DND-41 (cell line): ENCODE data around the gene TERB1.

Experiments
- ATAC-seq: fragments of 200-7000 bp; cut with Tn5 transposase; 3 replicates; pipeline ENCODE4 v1.9.1; 2021; ENCODE audit warnings: low read depth; ENCODE audit not compliant: insufficient read depth
- DNase-seq: peaks from one replicate; pipeline ENCODE4 v3.0.0-alpha.2; 2020
- H2AFZ ChIP-seq: 2 replicates; pipeline ENCODE4 v1.6.0; 2012; ENCODE audit warnings: low read depth, low read length
- H3K27ac ChIP-seq: 2 replicates; pipeline ENCODE4 v1.5.1; 2012; ENCODE audit warnings: low read length, inconsistent platforms
- H3K27me3 ChIP-seq: fragments of 200-600 bp; sonication (generic); 2 replicates; pipeline ENCODE4 v1.6.0; 2012; ENCODE audit warnings: low read length, mild to moderate bottlenecking, inconsistent platforms; ENCODE audit not compliant: insufficient read depth, poor library complexity
- H3K36me3 ChIP-seq: 2 replicates; pipeline ENCODE4 v1.5.1; 2012; ENCODE audit warnings: low read length, inconsistent platforms; ENCODE audit not compliant: insufficient read depth
- H3K4me1 ChIP-seq: 2 replicates; pipeline ENCODE4 v1.5.1; 2012; ENCODE audit warnings: mild to moderate bottlenecking, low read length; ENCODE audit not compliant: insufficient read depth
- H3K4me2 ChIP-seq: 2 replicates; pipeline ENCODE4 v1.6.0; 2012; ENCODE audit warnings: mild to moderate bottlenecking, moderate library complexity, low read length, inconsistent platforms; ENCODE audit not compliant: insufficient read depth
- H3K4me3 ChIP-seq, 2 experiments: fragments of 200-600 bp in 1 of 2; shearing (Covaris generic) in 1 of 2; 2 replicates each; pipeline ENCODE4 v1.5.1; 2012 to 2016; ENCODE audit warnings: inconsistent platforms in 2 of 2, low read length in 2 of 2, mild to moderate bottlenecking in 2 of 2, low read depth in 1 of 2, moderate library complexity in 1 of 2
- H3K79me2 ChIP-seq: 2 replicates; pipeline ENCODE4 v1.6.0; 2012; ENCODE audit warnings: low read length, inconsistent platforms; ENCODE audit not compliant: insufficient read depth
- H3K9ac ChIP-seq: 2 replicates; pipeline ENCODE4 v1.6.0; 2012; ENCODE audit warnings: low read depth, mild to moderate bottlenecking, inconsistent platforms, low read length, moderate library complexity
- H3K9me3 ChIP-seq: 2 replicates; pipeline ENCODE4 v1.5.1; 2012; ENCODE audit warnings: low read length, moderate library complexity, mild to moderate bottlenecking, inconsistent platforms; ENCODE audit not compliant: insufficient read depth, severe bottlenecking
- H4K20me1 ChIP-seq: 2 replicates; pipeline ENCODE4 v1.6.0; 2012; ENCODE audit warnings: low read length; ENCODE audit not compliant: insufficient read depth
- EZH2 ChIP-seq: IDR thresholded peaks from 3 replicates; pipeline ENCODE4 v1.6.1; 2012; ENCODE audit warnings: borderline replicate concordance, low read depth, mild to moderate bottlenecking, moderate library complexity, low read length, inconsistent platforms; ENCODE audit not compliant: severe bottlenecking
- TF ChIP-seq, protein P1 (sequence below): IDR thresholded peaks from 2 replicates; pipeline ENCODE4 v1.5.1; 2012; ENCODE audit warnings: borderline replicate concordance, low read length, moderate library complexity, mild to moderate bottlenecking; ENCODE audit not compliant: poor library complexity, severe bottlenecking; ENCODE audit errors: extremely low read depth

The TERB1 gene

DNA sequence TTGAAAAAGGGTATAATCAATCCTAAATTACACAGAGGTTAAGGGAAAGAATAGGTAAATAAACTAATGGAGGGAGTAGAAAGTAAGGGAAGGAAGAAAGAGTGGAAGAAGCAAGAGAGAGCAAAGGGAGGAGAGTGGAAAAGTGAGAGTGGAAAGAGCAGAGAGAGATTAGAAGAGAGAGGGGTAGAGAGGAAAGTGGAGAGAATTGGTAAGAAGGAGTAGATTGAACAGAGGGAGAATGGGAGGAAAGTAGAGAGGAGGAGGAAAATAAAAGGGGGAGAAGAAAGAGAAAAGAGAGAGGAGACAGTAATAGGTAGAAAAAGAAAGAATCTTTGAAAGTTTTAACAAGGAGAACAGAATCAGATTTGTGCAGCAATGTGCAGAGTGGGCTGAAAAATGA is 24.9 kb downstream of the TERB1 start:
- TF ChIP-seq, protein P1, sequence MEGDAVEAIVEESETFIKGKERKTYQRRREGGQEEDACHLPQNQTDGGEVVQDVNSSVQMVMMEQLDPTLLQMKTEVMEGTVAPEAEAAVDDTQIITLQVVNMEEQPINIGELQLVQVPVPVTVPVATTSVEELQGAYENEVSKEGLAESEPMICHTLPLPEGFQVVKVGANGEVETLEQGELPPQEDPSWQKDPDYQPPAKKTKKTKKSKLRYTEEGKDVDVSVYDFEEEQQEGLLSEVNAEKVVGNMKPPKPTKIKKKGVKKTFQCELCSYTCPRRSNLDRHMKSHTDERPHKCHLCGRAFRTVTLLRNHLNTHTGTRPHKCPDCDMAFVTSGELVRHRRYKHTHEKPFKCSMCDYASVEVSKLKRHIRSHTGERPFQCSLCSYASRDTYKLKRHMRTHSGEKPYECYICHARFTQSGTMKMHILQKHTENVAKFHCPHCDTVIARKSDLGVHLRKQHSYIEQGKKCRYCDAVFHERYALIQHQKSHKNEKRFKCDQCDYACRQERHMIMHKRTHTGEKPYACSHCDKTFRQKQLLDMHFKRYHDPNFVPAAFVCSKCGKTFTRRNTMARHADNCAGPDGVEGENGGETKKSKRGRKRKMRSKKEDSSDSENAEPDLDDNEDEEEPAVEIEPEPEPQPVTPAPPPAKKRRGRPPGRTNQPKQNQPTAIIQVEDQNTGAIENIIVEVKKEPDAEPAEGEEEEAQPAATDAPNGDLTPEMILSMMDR, result no peak
- TF ChIP-seq EZH2, result no peak

DNA sequence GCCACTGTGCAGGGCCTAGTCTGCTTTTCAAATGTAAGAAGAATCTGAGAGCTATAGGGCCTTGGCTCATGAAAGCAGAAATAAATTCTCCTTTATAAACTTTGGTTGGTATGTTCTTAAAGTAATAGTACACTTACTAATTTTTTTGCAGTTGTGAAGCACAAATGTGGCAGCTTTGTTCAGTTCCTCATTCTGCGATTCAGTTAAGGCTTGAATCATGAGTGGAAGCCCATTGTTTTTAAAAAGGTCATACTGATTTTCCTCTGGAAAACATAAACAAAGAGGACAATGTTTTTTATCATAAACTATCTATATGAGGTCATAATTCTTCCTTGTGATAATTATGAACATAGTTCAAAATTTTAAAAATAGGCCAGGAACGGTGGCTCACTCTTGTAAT is 26.4 kb downstream of the TERB1 start:
- H3K9ac ChIP-seq, result no peak overlapping the region
- H3K4me2 ChIP-seq, result no peak overlapping the region
- no peak overlapping the region for H2AFZ ChIP-seq
- H3K4me1 ChIP-seq, result no peaks in the 10 kb centered on the region
- no peak overlapping the region for H3K27ac ChIP-seq
- ATAC-seq (no peak), DNase-seq (no peak)
- H3K79me2 ChIP-seq, result no peaks in the 10 kb centered on the region
- H3K4me3 ChIP-seq, result no peak overlapping the region
- H3K9me3 ChIP-seq, result no peaks in the 10 kb centered on the region
- no peaks in the 10 kb centered on the region for H3K36me3 ChIP-seq
- TF ChIP-seq, protein P1, result no peak
- no peak for TF ChIP-seq EZH2
- no peaks in the 10 kb centered on the region for H3K27me3 ChIP-seq
- no peaks in the 10 kb centered on the region for H4K20me1 ChIP-seq

More for the DNA sequence above, 24.9 kb downstream of the TERB1 start:
- H3K4me3 ChIP-seq, result no peak overlapping the region
- H2AFZ ChIP-seq, result no peak overlapping the region
- DNase-seq, result no peak
- no peaks in the 10 kb centered on the region for H3K79me2 ChIP-seq
- H3K9me3 ChIP-seq, result no peaks in the 10 kb centered on the region
- H3K4me2 ChIP-seq, result no peak overlapping the region
- no peak overlapping the region for H3K27ac ChIP-seq
- no peaks in the 10 kb centered on the region for H3K4me1 ChIP-seq
- no peaks in the 10 kb centered on the region for H4K20me1 ChIP-seq
- no peaks in the 10 kb centered on the region for H3K36me3 ChIP-seq
- no peak for ATAC-seq
- no peak overlapping the region for H3K9ac ChIP-seq
- no peaks in the 10 kb centered on the region for H3K27me3 ChIP-seq

DNA sequence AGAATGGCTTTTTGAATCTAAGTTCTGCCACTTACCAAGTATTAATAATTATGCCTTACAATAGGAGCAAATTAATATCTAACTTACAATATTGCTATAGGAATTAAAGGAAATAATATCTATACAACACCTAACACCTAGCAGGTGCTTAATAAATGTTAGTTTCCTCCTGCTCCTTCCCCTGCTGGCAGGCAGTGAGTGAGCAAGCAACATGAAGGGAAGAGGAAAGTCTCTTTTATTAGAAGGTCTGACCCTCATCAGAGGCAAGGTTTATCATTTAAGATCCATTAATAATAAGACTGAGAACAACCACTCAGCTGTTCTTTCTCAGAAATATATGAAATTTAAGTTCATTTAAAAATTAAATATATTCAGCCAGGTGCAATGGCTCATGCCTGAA is 43.3 kb downstream of the TERB1 start:
- H3K27me3 ChIP-seq, result peaks cover 6% of the 10 kb centered on the region
- H2AFZ ChIP-seq, result no peak overlapping the region
- no peaks in the 10 kb centered on the region for H4K20me1 ChIP-seq
- no peak overlapping the region for H3K27ac ChIP-seq
- H3K9ac ChIP-seq, result no peak overlapping the region
- TF ChIP-seq, protein P1, result no peak
- TF ChIP-seq EZH2, result no peak
- no peaks in the 10 kb centered on the region for H3K79me2 ChIP-seq
- H3K4me2 ChIP-seq, result no peak overlapping the region
- H3K9me3 ChIP-seq, result no peaks in the 10 kb centered on the region
- no peak overlapping the region for H3K4me3 ChIP-seq
- no peaks in the 10 kb centered on the region for H3K36me3 ChIP-seq
- DNase-seq (no peak), ATAC-seq (no peak)
- H3K4me1 ChIP-seq, result no peaks in the 10 kb centered on the region

DNA sequence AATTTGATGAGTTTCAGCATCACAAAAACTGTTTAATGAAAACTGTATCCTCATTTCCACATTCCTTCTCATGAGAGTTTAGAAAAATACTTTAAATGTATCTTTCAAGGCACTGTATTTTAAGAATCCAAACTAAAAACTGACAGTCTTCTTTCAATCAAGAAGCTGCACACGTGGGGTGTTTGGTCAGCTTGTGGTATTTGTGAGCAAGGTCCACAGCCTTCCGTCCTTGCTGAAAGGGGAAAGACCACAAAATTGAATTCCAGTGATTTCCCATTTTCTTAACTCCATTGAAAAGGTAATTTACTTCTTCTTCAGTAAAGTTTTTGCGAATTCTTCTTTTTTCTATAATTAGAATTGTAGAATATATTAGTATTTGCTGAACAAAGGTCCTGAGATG is 46.6 kb downstream of the TERB1 start:
- H2AFZ ChIP-seq, result no peak overlapping the region
- H3K9me3 ChIP-seq, result no peaks in the 10 kb centered on the region
- H4K20me1 ChIP-seq, result peaks cover 12% of the 10 kb centered on the region
- peaks cover 4% of the 10 kb centered on the region; the same call in 1 of the 2 replicates for H3K36me3 ChIP-seq
- no peak overlapping the region for H3K4me3 ChIP-seq
- DNase-seq (no peak), ATAC-seq (no peak)
- peaks cover 18% of the 10 kb centered on the region for H3K79me2 ChIP-seq
- peaks cover 10% of the 10 kb centered on the region for H3K27me3 ChIP-seq
- no peak overlapping the region for H3K4me2 ChIP-seq
- TF ChIP-seq EZH2, result no peak
- TF ChIP-seq, protein P1, result no peak
- H3K4me1 ChIP-seq, result peaks cover 18% of the 10 kb centered on the region
- no peak overlapping the region for H3K9ac ChIP-seq
- no peak overlapping the region for H3K27ac ChIP-seq
